CD14-positive monocyte (primary cell): ENCODE data around the gene MAST4. TPM values are rescaled to one million over a fixed set of nuclear protein-coding genes. Genes with fewer than 3 reads are reported as not detected.

Source experiments
- DNase-seq, 3 donors: peaks; one replicate each; pipeline ENCODE4 v3.0.0-alpha.2; 2011 to 2022
- H2AFZ ChIP-seq: 2 replicates; pipeline ENCODE4 v1.6.0; 2012; ENCODE audit warnings: mild to moderate bottlenecking, low read depth, low read length, inconsistent platforms; ENCODE audit not compliant: insufficient read depth, poor library complexity, severe bottlenecking
- H3K27ac ChIP-seq, 2 donors: 1 replicate in 1 of 2; 2 replicates in 1 of 2; pipeline ENCODE4 v1.5.1; 2012 to 2013; ENCODE audit warnings: low read length in 2 of 2, control low read depth in 1 of 2, inconsistent platforms in 1 of 2, low read depth in 1 of 2, mild to moderate bottlenecking in 1 of 2
- H3K27me3 ChIP-seq, 2 donors: one replicate each; pipeline versions ENCODE4 v1.6.0 to v1.6.1; 2011 to 2013; ENCODE audit warnings: low read length in 2 of 2; ENCODE audit not compliant: control insufficient read depth in 2 of 2, insufficient read depth in 2 of 2
- H3K36me3 ChIP-seq, 2 donors: replicated peaks in 1 of 2; 1 replicate in 1 of 2; 2 replicates in 1 of 2; pipeline versions ENCODE4 v1.5.1 to v1.6.1; 2012 to 2013; ENCODE audit warnings: low read length in 2 of 2, control low read depth in 1 of 2, inconsistent platforms in 1 of 2, mild to moderate bottlenecking in 1 of 2; ENCODE audit not compliant: insufficient read depth in 2 of 2, control insufficient read depth in 1 of 2
- H3K4me1 ChIP-seq, 2 donors: 1 replicate in 1 of 2; 2 replicates in 1 of 2; pipeline versions ENCODE4 v1.5.1 to v1.6.1; 2012 to 2013; ENCODE audit warnings: low read length in 2 of 2, control low read depth in 1 of 2, inconsistent platforms in 1 of 2, mild to moderate bottlenecking in 1 of 2, moderate library complexity in 1 of 2; ENCODE audit not compliant: insufficient read depth in 2 of 2, control insufficient read depth in 1 of 2
- H3K4me2 ChIP-seq: replicated peaks from 2 replicates; pipeline ENCODE3; 2012; ENCODE audit warnings: low read length, moderate library complexity, mild to moderate bottlenecking; ENCODE audit not compliant: poor library complexity, severe bottlenecking; ENCODE audit errors: extremely low read depth
- H3K4me3 ChIP-seq, 3 experiments: fragments of 200-600 bp in 1 of 3; sonication (generic) in 1 of 3; replicated peaks in 1 of 3; 1 replicate in 2 of 3; 2 replicates in 1 of 3; pipeline ENCODE4 v1.5.1; 2011 to 2013; ENCODE audit warnings: low read length in 3 of 3, mild to moderate bottlenecking in 3 of 3, control low read depth in 2 of 3, low read depth in 2 of 3, inconsistent platforms in 1 of 3, moderate library complexity in 1 of 3
- H3K79me2 ChIP-seq: 2 replicates; pipeline ENCODE4 v1.6.0; 2012; ENCODE audit warnings: mild to moderate bottlenecking, control low read depth, inconsistent platforms, low read length, moderate library complexity; ENCODE audit not compliant: insufficient read depth
- H3K9ac ChIP-seq: 2 replicates; pipeline ENCODE4 v1.6.0; 2017; ENCODE audit warnings: low read length, mild to moderate bottlenecking; ENCODE audit not compliant: insufficient read depth, poor library complexity, severe bottlenecking
- H3K9me3 ChIP-seq, 2 donors: replicated peaks in 1 of 2; 1 replicate in 1 of 2; 2 replicates in 1 of 2; pipeline versions ENCODE4 v1.5.1 to v1.6.1; 2012 to 2013; ENCODE audit warnings: low read length in 2 of 2, control low read depth in 1 of 2; ENCODE audit not compliant: control insufficient read depth in 1 of 2, insufficient read depth in 1 of 2
- H4K20me1 ChIP-seq: 2 replicates; pipeline ENCODE4 v1.6.0; 2012; ENCODE audit warnings: mild to moderate bottlenecking, low read length, control low read depth, moderate library complexity; ENCODE audit not compliant: insufficient read depth
- H3K27ac Mint-ChIP-seq, 7 donors: one replicate each; pipeline ENCODE4 v1.8.0; 2020; ENCODE audit warnings: mild to moderate bottlenecking in 7 of 7, mixed read lengths in 7 of 7, moderate library complexity in 6 of 7, inconsistent platforms in 2 of 7
- H3K27me3 Mint-ChIP-seq, 3 donors: one replicate each; pipeline ENCODE4 v1.8.0; 2021 to 2022; ENCODE audit warnings: low read depth in 3 of 3, mild to moderate bottlenecking in 3 of 3, mixed read lengths in 3 of 3, moderate library complexity in 3 of 3, inconsistent platforms in 1 of 3
- H3K36me3 Mint-ChIP-seq, 2 donors: one replicate each; pipeline ENCODE4 v1.8.0; 2020; ENCODE audit warnings: mixed read lengths in 2 of 2, inconsistent platforms in 1 of 2, mild to moderate bottlenecking in 1 of 2
- H3K4me1 Mint-ChIP-seq: one replicate; pipeline ENCODE4 v1.8.0; 2020; ENCODE audit warnings: mild to moderate bottlenecking, mixed read lengths
- H3K4me3 Mint-ChIP-seq, 2 donors: one replicate each; pipeline ENCODE4 v1.8.0; 2020; ENCODE audit warnings: mild to moderate bottlenecking in 2 of 2, mixed read lengths in 2 of 2, moderate library complexity in 1 of 2
- H3K9me3 Mint-ChIP-seq, 7 donors: one replicate each; pipeline ENCODE4 v1.8.0; 2020 to 2022; ENCODE audit warnings: mixed read lengths in 7 of 7, mild to moderate bottlenecking in 6 of 7, moderate library complexity in 6 of 7, inconsistent platforms in 2 of 7
- CTCF ChIP-seq: fragments of 200-600 bp; IDR thresholded peaks from one replicate; pipeline ENCODE4 v1.8.0; 2022; ENCODE audit warnings: antibody characterized with exemption, mild to moderate bottlenecking
- WGBS: methylation state at CpG from one replicate; pipeline ENCODE4 v1.1.5; 2013; ENCODE audit warnings: missing lambda C conversion rate; ENCODE audit not compliant: insufficient coverage; 5-methylcytosine and 5-hydroxymethylcytosine counted together
- intact Hi-C, 2 donors: fragments of 100-400 bp; cut with micrococcal nuclease; formaldehyde crosslinking; loops; one replicate each; pipeline versions ENCODE4 v1.15.0 to v1.15.1; 2023
- polyA plus RNA-seq, 3 donors: library from polyadenylated mRNA; depleted of rRNA in 1 of 3; unstranded in 2 of 3; stranded (reverse) in 1 of 3; fragments of 300-500 nt in 2 of 3; fragments of >200 nt in 1 of 3; fragmentation: Illumina TruSeq in 2 of 3; gene quantifications; 1 replicate in 2 of 3; 2 replicates in 1 of 3; pipeline ENCODE4 v1.2.3, GENCODE V29; 2012 to 2021

The MAST4 gene
- polyA plus RNA-seq, 3 donors, result 0.03 to 0.24 TPM; not detected in 1

DNA sequence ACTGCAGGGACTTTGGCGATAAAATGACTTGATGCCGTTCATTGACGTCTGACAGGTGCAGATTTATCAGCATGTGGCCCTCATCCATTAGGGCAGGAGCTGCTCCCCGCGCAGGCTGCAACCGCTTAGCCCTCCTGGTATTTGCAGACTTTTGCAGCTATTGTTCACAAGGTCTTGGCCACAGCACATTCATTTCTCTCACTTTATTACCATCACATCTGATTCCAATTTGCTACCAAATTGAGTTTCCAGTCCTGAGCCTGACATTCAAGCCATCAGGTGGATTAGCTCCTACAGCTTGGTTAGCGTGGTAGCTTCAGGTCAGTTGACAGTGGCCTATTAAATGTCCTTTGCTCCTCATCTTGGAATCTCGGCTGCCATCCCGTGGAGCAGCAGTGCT is 301.2 kb downstream of the MAST4 start:
- WGBS, result 98% methylated on average over 9 of the region's 9 CpGs
- no peak overlapping the region for H3K4me3 ChIP-seq
- H3K36me3 ChIP-seq, result no peaks in the 10 kb centered on the region
- no peaks in the 10 kb centered on the region for H3K4me1 ChIP-seq
- H3K4me1 Mint-ChIP-seq, result no peaks in the 10 kb centered on the region
- no peaks in the 10 kb centered on the region for H3K36me3 Mint-ChIP-seq
- TF ChIP-seq CTCF, result no peak
- no peak overlapping the region for H2AFZ ChIP-seq
- H3K27ac ChIP-seq, result no peak overlapping the region
- H3K79me2 ChIP-seq, result no peaks in the 10 kb centered on the region
- no peak overlapping the region for H3K4me2 ChIP-seq
- H3K27me3 Mint-ChIP-seq, result peaks cover 0 to 2% (median 1%) of the 10 kb centered on the region in 3 donors
- intact Hi-C loops, result no loop called here
- no peak overlapping the region for H3K27ac Mint-ChIP-seq
- H3K9ac ChIP-seq, result no peak overlapping the region
- no peak overlapping the region for H3K4me3 Mint-ChIP-seq
- H4K20me1 ChIP-seq, result no peaks in the 10 kb centered on the region
- no peaks in the 10 kb centered on the region for H3K9me3 ChIP-seq
- DNase-seq, result no peak
- no peaks in the 10 kb centered on the region for H3K9me3 Mint-ChIP-seq
- no peaks in the 10 kb centered on the region for H3K27me3 ChIP-seq

- Mint-ChIP-seq H3K4me1 (no peaks in the 10 kb centered on the region), H3K9me3 (no peaks in the 10 kb centered on the region), H3K27ac (no peak overlapping the region), H3K36me3 (no peaks in the 10 kb centered on the region), H3K27me3 (peaks cover 0 to 1% (median 0%) of the 10 kb centered on the region in 3 donors), H3K4me3 (no peak overlapping the region)
- no peak for TF ChIP-seq CTCF
- Histone ChIP-seq H3K4me1 (no peaks in the 10 kb centered on the region), H3K36me3 (no peaks in the 10 kb centered on the region), H2AFZ (no peak overlapping the region), H3K9me3 (no peaks in the 10 kb centered on the region), H3K4me3 (no peak overlapping the region), H3K27me3 (no peaks in the 10 kb centered on the region), H3K9ac (no peak overlapping the region), H3K27ac (no peak overlapping the region), H3K79me2 (no peaks in the 10 kb centered on the region), H3K4me2 (no peak overlapping the region), H4K20me1 (no peaks in the 10 kb centered on the region)
- no CpG with 5 or more reads among the region's 2 CpGs for WGBS
- intact Hi-C loops, result no loop called here
- DNase-seq, result no peak
These were observed 302.2 kb downstream of the MAST4 start for GRCh38 chr5:66898241-66898995.
